SK-N-MC (cell line): Measurements from ENCODE around the gene SETD2.

Experiments used
- EZH2 ChIP-seq: fragments of 200-600 bp; sonication (generic); IDR thresholded peaks from one replicate; pipeline ENCODE4 v1.6.1; 2017; ENCODE audit warnings: antibody characterized with exemption
- FOXP2 ChIP-seq: optimal IDR thresholded peaks from 2 replicates; pipeline ENCODE3; 2011; ENCODE audit warnings: mild to moderate bottlenecking, moderate library complexity; ENCODE audit not compliant: insufficient read depth; ENCODE audit errors: extremely low read length, control extremely low read depth
- POLR2AphosphoS5 ChIP-seq: IDR thresholded peaks from 2 replicates; pipeline ENCODE4 v1.6.1; 2012; ENCODE audit warnings: mild to moderate bottlenecking, low read depth, low read length, borderline replicate concordance

DNA sequence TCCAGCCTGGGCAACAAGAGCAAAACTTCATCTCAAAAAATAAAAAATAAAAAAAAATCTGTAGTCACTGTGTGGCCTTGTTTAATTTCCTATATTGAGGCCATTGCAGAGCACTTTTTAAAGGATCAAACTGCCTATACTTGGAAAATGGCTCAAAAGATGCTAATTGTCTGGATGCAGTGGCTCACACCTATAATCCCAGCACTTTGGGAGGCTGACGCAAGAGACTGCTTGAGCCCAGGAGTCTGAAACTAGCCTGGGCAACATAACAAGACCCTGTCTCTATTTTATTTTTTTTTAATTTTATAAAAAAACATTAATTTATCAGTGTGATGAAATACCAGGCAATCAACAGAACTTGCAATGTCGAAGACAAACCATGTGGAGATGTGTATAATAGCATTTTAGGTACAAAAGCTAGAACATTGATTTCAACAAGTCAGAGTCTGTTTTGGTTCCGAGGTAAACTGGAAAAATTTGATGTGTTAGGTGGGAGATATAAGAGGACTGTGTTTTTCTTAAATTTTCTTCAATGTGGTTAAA is 47.0 kb upstream of the SETD2 start:
- TF ChIP-seq POLR2AphosphoS5 (no peak), EZH2 (no peak), FOXP2 (no peak)
